ENCODE data around the gene SLC30A9. TPM values are rescaled to one million over a fixed set of nuclear protein-coding genes. Genes with fewer than 3 reads are reported as not detected.

SLC30A9 gene
- total and polyA plus RNA-seq, 7 donors = 10.9 to 38.8 (median 32.6) TPM

DNA sequence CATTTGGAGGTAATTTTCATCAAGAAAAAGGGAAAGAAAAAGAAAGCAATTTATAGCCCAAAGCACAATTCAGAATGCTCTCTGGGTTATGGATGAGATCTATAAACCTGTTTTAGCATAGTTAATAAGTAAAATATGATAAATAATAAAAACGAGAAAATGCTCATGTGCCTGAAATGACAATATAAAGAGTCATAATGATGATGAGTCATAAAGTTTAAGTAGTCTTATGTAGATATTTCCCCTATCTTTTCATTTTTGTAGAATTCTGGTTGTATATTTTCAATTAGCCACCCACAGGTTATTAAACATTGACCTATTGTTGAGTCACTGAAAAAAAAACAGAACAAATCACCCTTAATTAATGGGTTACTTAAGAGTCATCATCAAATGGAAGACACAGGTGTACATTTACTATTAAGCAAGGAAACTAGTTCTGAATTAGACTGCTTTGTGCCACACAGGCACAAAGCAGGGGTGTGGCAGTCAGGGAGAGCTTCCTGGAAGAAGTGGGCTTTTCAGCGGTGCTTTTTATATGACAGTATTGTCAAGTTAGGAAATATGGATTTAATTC, 132.8 kb downstream of the SLC30A9 start:
- no peak overlapping the region for H3K4me3 ChIP-seq
- DNase-seq (no peak), ATAC-seq (no peak)
- TF ChIP-seq CTCF (IDR thresholded peaks at IDR 0.05) = no peak
- H3K36me3 ChIP-seq (ENCODE audit: insufficient read depth in 1 of 2, low read depth in 1 of 2) = no peaks in the 10 kb centered on the region
- 85 to 95% (median 89%) methylated on average over 2 of the region's 2 CpGs for WGBS, 3 donors
- no peak overlapping the region for H3K27ac ChIP-seq
- intact Hi-C loops (cut with DNase I) = no loop called here
- H3K9me3 ChIP-seq = no peaks in the 10 kb centered on the region
- H3K27me3 ChIP-seq (ENCODE audit: insufficient read depth in 3 of 3, low read length in 2 of 3) = peaks cover 0 to 23% (median 5%) of the 10 kb centered on the region in 3 donors
- no peaks in the 10 kb centered on the region for H3K4me1 ChIP-seq

GRCh38 chr4:42132099-42132498, 141.8 kb downstream of the SLC30A9 start:
- no peaks in the 10 kb centered on the region for H3K36me3 ChIP-seq (ENCODE audit: insufficient read depth in 1 of 2, low read depth in 1 of 2)
- no peaks in the 10 kb centered on the region for H3K9me3 ChIP-seq
- no peak for DNase-seq
- intact Hi-C loops (cut with DNase I) = no loop called here
- no peak overlapping the region for H3K27ac ChIP-seq
- H3K4me3 ChIP-seq = no peak overlapping the region
- H3K27me3 ChIP-seq (ENCODE audit: insufficient read depth in 3 of 3, low read length in 2 of 3) = peaks cover 0 to 4% (median 4%) of the 10 kb centered on the region in 3 donors
- 73 to 81% (median 76%) methylated on average over 7 of the region's 7 CpGs for WGBS, 3 donors
- TF ChIP-seq CTCF (IDR thresholded peaks at IDR 0.05) = no peak
- H3K4me1 ChIP-seq = no peaks in the 10 kb centered on the region
- ATAC-seq = no peak

GRCh38 chr4:42133006-42133405, 142.7 kb downstream of the SLC30A9 start:
- H3K27me3 ChIP-seq (ENCODE audit: insufficient read depth in 3 of 3, low read length in 2 of 3) = peaks cover 0 to 4% (median 4%) of the 10 kb centered on the region in 3 donors
- H3K4me3 ChIP-seq = no peak overlapping the region
- DNase-seq (no peak), ATAC-seq (no peak)
- no peaks in the 10 kb centered on the region for H3K36me3 ChIP-seq (ENCODE audit: insufficient read depth in 1 of 2, low read depth in 1 of 2)
- intact Hi-C loops (cut with DNase I) = no loop called here
- no peaks in the 10 kb centered on the region for H3K9me3 ChIP-seq
- TF ChIP-seq CTCF (IDR thresholded peaks at IDR 0.05) = no peak
- H3K4me1 ChIP-seq = no peaks in the 10 kb centered on the region
- WGBS, 3 donors = 53 to 71% (median 61%) methylated on average over 1 of the region's 1 CpG
- H3K27ac ChIP-seq = no peak overlapping the region

- Histone ChIP-seq H3K27me3 (ENCODE audit: insufficient read depth in 3 of 3, low read length in 2 of 3) (peaks cover 4% of the 10 kb centered on the region in 3 donors), H3K36me3 (ENCODE audit: insufficient read depth in 1 of 2, low read depth in 1 of 2) (no peaks in the 10 kb centered on the region), H3K27ac (no peak overlapping the region), H3K4me1 (no peaks in the 10 kb centered on the region), H3K9me3 (no peaks in the 10 kb centered on the region), H3K4me3 (no peak overlapping the region)
- no peak for DNase-seq
- intact Hi-C loops (cut with DNase I) = no loop called here
- WGBS, 3 donors = 44 to 56% (median 55%) methylated on average over 3 of the region's 3 CpGs
- no peak for TF ChIP-seq CTCF (IDR thresholded peaks at IDR 0.05)
- no peak for ATAC-seq
These were observed 146.0 kb downstream of the SLC30A9 start for GRCh38 chr4:42136371-42136770.

Other genes starting within 250 kb of the SLC30A9 start
- gene PHOX2B, start 241.8 kb upstream of the SLC30A9 start, total RNA-seq = not detected
- gene PHOX2B, start 241.8 kb upstream of the SLC30A9 start, polyA plus RNA-seq = under 1 TPM in 1 of 3 donors, not detected in 2; 0.01 TPM
- gene TMEM33, start 55.1 kb upstream of the SLC30A9 start, total RNA-seq = 10 to 100 TPM; 24.2 to 39.2 (median 28.8) TPM
- 10 to 100 TPM in 2 of 3 donors, 1 to 10 TPM in 1; 6.8 to 20.5 (median 16.2) TPM for gene TMEM33, start 55.1 kb upstream of the SLC30A9 start, polyA plus RNA-seq
- under 1 TPM; 0.19 to 0.75 (median 0.24) TPM for gene DCAF4L1, start 8.8 kb upstream of the SLC30A9 start, total RNA-seq
- gene DCAF4L1, start 8.8 kb upstream of the SLC30A9 start, polyA plus RNA-seq = 1 to 10 TPM in 1 of 3 donors, under 1 TPM in 2; 0.04 to 1.1 (median 0.39) TPM
- gene BEND4, start 162.1 kb downstream of the SLC30A9 start, total RNA-seq = under 1 TPM in 2 of 4 donors, not detected in 2; 0.02 TPM
- gene BEND4, start 162.1 kb downstream of the SLC30A9 start, polyA plus RNA-seq = not detected